IPS-18c (cell line): ENCODE measurements around the gene S100A14.
A peak's percentile ranks its signal among the peaks of the same experiment; 100 is the strongest.
"Not testable (repeated sequence)": the region's sequence is repeated elsewhere in the genome, so short reads cannot be mapped to it uniquely, and the experiment has no call there.

ENCODE experiments used
- H3K4me3 ChIP-seq: 2 replicates; pipeline ENCODE4 v1.7.0; 2013; ENCODE audit warnings: low read depth, mild to moderate bottlenecking, low read length, moderate library complexity; ENCODE audit not compliant: insufficient read depth
- H3K9me3 ChIP-seq: one replicate; pipeline ENCODE4 v1.6.1; 2013; ENCODE audit warnings: mild to moderate bottlenecking, low read length, moderate library complexity; ENCODE audit not compliant: control insufficient read depth, insufficient read depth

S100A14 gene

GRCh38 chr1:153608742-153609584 is 7.2 kb downstream of the S100A14 start:
- H3K4me3 ChIP-seq, result peak overlapping the region; percentile 28; the same call in 1 of the 2 replicates
- H3K9me3 ChIP-seq, result no peaks in the 10 kb centered on the region

- Histone ChIP-seq H3K9me3 (no peaks in the 10 kb centered on the region), H3K4me3 (no peak overlapping the region)
Observed at GRCh38 chr1:153608089-153608682, 7.9 kb downstream of the S100A14 start.

- Histone ChIP-seq H3K9me3 (no peaks in the 10 kb centered on the region), H3K4me3 (no peak overlapping the region)
Observed at GRCh38 chr1:153607381-153607780, 8.7 kb downstream of the S100A14 start.

- Histone ChIP-seq H3K9me3 (no peaks in the 10 kb centered on the region), H3K4me3 (no peak overlapping the region)
Observed at GRCh38 chr1:153606194-153606593, 9.9 kb downstream of the S100A14 start.

GRCh38 chr1:153602749-153603148 is 13.4 kb downstream of the S100A14 start:
- no peaks in the 10 kb centered on the region for H3K9me3 ChIP-seq

GRCh38 chr1:153599847-153600246 is 16.3 kb downstream of the S100A14 start:
- Histone ChIP-seq H3K9me3 (no peaks in the 10 kb centered on the region), H3K4me3 (no peak overlapping the region)

More at GRCh38 chr1:153602749-153603148, 13.4 kb downstream of the S100A14 start:
- no peak overlapping the region for H3K4me3 ChIP-seq

- 0 out of 2 replicates have a peak overlapping the region, but pooled peaks have one; percentile 2 for H3K4me3 ChIP-seq
Observed at GRCh38 chr1:153598309-153599172, 17.6 kb downstream of the S100A14 start.

GRCh38 chr1:153597206-153597605 is 18.9 kb downstream of the S100A14 start:
- Histone ChIP-seq H3K9me3 (no peaks in the 10 kb centered on the region), H3K4me3 (no peak overlapping the region)

More at GRCh38 chr1:153598309-153599172, 17.6 kb downstream of the S100A14 start:
- H3K9me3 ChIP-seq, result no peaks in the 10 kb centered on the region

- H3K4me3 ChIP-seq, result no peak overlapping the region
Observed at GRCh38 chr1:153592748-153593147, 23.4 kb downstream of the S100A14 start.

GRCh38 chr1:153588482-153588881 is 27.6 kb downstream of the S100A14 start:
- Histone ChIP-seq H3K9me3 (no peaks in the 10 kb centered on the region), H3K4me3 (no peak overlapping the region)

More at GRCh38 chr1:153592748-153593147, 23.4 kb downstream of the S100A14 start:
- H3K9me3 ChIP-seq, result no peaks in the 10 kb centered on the region

GRCh38 chr1:153588033-153588432 is 28.1 kb downstream of the S100A14 start:
- H3K4me3 ChIP-seq, H3K9me3 ChIP-seq: not testable (repeated sequence)

GRCh38 chr1:153587314-153587713 is 28.8 kb downstream of the S100A14 start:
- no peaks in the 10 kb centered on the region for H3K9me3 ChIP-seq
- H3K4me3 ChIP-seq, result no peak overlapping the region

- Histone ChIP-seq H3K9me3 (no peaks in the 10 kb centered on the region), H3K4me3 (no peak overlapping the region)
Observed at GRCh38 chr1:153586347-153586746, 29.8 kb downstream of the S100A14 start.

GRCh38 chr1:153585006-153585405 is 31.1 kb downstream of the S100A14 start:
- H3K4me3 ChIP-seq, result no peak overlapping the region
- no peaks in the 10 kb centered on the region for H3K9me3 ChIP-seq

- H3K9me3 ChIP-seq, result no peaks in the 10 kb centered on the region
- no peak overlapping the region for H3K4me3 ChIP-seq
Observed at GRCh38 chr1:153583976-153584375, 32.1 kb downstream of the S100A14 start.

GRCh38 chr1:153583514-153583913 is 32.6 kb downstream of the S100A14 start:
- not testable (repeated sequence) for H3K9me3 ChIP-seq, H3K4me3 ChIP-seq

GRCh38 chr1:153582836-153583235 is 33.3 kb downstream of the S100A14 start:
- H3K9me3 ChIP-seq, H3K4me3 ChIP-seq: not testable (repeated sequence)
